NCI-H2227 treated with DMSO at 0.1 percent for 48 hours (cell line): ENCODE results near the gene RAB31.

ENCODE experiments used
- DNase-seq: peaks from one replicate; lab custom pipeline; 2025; lab: John Stamatoyannopoulos, UW

RAB31 gene

GRCh38 chr18:9738266-9738969 is 30.3 kb downstream of the RAB31 start:
- DNase-seq: no peak

GRCh38 chr18:9739516-9739915 is 31.4 kb downstream of the RAB31 start:
- DNase-seq: no peak

- DNase-seq: no peak
These were observed 32.0 kb downstream of the RAB31 start for GRCh38 chr18:9740071-9740470.

- no peak for DNase-seq
These were observed 33.3 kb downstream of the RAB31 start for GRCh38 chr18:9741406-9741792.

DNA sequence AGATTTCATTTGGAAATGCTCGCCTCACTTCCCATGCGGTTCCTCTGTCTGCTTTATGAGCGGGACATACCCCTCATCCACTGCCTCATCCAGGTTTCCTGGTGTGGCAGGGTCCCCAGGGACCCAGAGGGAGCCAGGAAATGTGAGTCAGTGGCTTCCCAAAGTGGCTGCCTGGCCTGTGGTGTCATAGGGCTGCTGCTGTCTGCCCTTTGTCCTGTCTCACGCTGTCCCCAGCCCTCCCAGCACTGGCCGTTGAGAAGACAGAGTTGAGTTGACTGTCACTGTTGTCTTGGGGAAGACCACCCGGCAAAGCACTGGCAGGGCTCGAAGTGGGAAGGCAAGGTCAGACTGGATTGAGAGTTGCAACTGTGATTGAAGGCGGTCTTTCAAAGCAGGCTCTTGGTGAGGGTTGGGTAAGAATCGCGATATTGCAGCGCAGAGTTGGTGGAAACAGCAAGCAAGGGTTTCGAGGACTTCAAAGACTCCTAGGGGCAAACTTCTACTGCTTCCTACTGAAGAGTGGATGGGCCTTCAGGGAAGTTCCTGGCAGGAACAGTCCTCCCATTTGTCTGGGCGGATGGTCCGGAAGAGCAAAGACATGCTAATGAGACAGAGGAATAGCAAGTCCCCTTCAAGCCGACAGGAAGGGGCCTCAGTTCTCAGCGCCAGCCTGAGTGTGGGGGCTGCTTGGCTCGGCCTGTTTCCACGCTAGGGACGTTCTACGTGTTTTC is 33.9 kb downstream of the RAB31 start:
- DNase-seq: no peak

DNA sequence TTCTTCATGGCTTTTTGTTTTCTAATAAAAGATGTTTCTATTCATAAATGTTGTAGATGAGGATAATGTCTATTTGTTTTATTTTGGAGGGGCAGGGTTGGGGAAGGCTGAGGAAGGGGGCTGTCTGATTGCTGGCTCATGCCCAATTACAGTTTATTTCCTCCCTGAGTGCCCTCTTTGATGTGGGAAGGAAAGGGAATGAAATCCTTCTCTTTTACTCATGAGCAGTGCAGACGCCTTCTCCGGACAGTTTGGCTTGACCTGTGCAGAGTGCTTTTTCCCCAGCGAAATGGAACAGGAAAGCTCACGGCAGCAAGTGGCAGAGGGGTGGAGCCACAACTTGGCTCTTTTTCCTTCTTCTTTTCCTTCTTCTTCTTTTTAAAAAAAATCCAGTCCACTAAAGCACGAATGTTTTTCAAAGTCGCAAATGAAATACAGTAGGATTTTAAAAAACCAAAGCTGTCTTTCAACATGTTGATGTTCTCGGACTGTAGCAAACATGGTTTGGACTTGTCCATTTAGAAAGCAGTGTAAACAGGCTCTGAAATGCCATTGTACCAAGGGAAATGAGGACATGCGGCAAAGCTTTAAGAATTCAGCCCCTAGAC is 34.5 kb downstream of the RAB31 start:
- no peak for DNase-seq

- no peak for DNase-seq
These were observed 35.3 kb downstream of the RAB31 start for GRCh38 chr18:9743200-9744016.

GRCh38 chr18:9746958-9747357 is 38.9 kb downstream of the RAB31 start:
- no peak for DNase-seq

DNA sequence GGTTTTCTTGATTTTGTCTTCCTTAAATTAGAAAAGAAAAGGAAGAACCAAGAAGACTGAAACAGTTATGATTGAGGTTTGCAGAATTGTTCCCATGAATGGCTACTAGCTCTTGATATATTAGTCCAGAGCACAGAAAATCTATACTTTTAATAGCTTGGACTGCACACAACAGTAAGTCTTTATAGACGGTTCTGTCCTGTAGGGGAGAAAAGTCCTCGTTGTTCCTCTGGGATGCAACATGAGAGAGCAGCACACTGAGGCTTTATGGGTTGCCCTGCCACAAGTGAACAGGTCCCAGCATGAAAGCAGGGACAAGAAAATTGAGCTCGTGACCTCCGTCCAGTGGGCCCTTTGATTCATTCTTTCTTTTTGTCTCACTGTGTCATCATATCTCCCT is 41.5 kb downstream of the RAB31 start:
- DNase-seq: no peak

- DNase-seq: no peak
These were observed 42.0 kb downstream of the RAB31 start for GRCh38 chr18:9750112-9750511.

- no peak for DNase-seq
These were observed 42.7 kb downstream of the RAB31 start for GRCh38 chr18:9750606-9751304.

DNA sequence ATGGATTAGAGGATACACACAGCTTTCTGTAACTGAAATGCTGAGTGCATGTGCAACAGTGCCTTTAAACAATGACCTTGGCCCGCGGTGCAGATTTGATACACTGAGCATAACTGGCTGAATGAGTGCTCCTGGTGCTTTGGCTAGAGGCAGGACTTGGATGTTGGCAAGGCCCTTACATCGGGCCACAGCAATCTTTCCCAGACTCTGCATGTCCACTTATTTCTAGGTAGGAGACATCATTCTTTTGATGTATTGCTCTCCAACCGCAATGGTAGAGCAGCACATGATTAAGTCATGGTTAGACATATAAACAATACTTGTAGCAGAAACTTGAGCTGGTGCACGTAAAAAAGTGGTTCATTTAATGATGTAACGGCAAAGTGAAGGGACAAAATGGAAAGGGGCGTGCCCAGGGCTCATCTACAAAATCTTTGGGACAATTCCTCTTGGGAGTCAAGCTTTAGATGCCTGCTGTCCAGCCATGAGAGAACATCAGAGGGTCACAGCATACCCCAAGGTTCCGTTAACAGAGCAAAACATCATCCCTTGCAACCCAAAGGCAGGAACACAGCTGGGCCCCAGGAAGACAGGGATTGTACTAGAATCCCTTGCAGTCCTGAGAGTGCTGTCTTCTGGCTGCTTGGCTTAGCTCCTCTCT is 43.4 kb downstream of the RAB31 start:
- DNase-seq: no peak

GRCh38 chr18:9753846-9754245 is 45.7 kb downstream of the RAB31 start:
- DNase-seq: no peak

- no peak for DNase-seq
These were observed 47.0 kb downstream of the RAB31 start for GRCh38 chr18:9755110-9755509.

- no peak for DNase-seq
These were observed 47.5 kb downstream of the RAB31 start for GRCh38 chr18:9755615-9756014.

- DNase-seq: no peak
These were observed 48.3 kb downstream of the RAB31 start for GRCh38 chr18:9756271-9756932.

DNA sequence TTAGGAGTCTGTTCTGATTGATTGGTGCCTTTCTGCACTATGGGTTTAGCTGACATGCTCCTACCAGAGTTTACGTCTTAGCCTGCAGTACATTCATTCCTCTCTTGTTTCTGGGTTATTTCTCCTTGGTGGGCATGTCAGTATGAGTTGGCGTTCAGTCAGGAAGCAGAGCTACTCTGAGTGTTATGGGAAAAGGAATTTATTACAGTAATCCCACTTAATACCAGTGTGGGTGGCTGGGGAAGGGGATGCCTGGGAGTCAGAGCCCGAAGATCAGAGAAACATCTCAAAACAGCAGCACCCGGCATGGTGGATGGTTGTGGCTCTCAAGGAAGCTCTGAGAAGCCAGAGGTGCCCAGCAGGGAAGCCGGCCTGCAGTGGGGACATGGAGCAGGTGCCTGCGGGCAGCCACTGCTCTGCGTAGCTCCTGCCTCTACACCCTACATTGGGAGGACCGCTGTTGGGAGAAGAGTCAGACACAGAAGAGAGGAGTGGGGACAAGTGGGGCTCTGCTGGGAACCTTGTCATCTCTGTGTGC is 48.9 kb downstream of the RAB31 start:
- DNase-seq: no peak

- no peak for DNase-seq
These were observed 49.9 kb downstream of the RAB31 start for GRCh38 chr18:9757827-9758621.

DNA sequence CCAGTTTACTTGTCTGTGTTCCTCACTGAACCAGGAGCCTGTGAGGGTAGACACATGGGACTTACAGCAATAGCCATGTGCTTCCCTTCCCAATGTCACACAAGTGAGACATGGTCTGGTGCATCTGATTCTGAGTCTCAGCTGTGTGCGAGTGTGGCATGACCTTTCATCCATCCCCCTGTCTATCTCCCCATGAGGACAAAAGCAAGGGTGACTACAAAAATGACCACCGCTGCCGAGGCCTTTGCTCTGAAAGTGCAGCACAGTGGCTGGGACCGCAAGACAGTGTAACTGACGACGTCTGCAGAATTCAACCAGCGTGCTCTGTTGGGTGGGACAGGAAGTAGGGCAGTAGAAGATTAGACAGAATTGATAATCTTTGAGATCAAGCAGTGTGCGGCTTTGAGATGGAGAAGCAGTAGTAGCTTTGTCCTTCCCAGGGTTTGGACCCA is 50.5 kb downstream of the RAB31 start:
- DNase-seq: no peak

GRCh38 chr18:9760641-9761040 is 52.5 kb downstream of the RAB31 start:
- DNase-seq: no peak
